Midbrain (tissue), 1 donor: ENCODE results near the gene PJA1.

Experiments
- DNase-seq: peaks from one replicate; lab custom pipeline; 2025; lab: John Stamatoyannopoulos, UW

The PJA1 gene

DNA sequence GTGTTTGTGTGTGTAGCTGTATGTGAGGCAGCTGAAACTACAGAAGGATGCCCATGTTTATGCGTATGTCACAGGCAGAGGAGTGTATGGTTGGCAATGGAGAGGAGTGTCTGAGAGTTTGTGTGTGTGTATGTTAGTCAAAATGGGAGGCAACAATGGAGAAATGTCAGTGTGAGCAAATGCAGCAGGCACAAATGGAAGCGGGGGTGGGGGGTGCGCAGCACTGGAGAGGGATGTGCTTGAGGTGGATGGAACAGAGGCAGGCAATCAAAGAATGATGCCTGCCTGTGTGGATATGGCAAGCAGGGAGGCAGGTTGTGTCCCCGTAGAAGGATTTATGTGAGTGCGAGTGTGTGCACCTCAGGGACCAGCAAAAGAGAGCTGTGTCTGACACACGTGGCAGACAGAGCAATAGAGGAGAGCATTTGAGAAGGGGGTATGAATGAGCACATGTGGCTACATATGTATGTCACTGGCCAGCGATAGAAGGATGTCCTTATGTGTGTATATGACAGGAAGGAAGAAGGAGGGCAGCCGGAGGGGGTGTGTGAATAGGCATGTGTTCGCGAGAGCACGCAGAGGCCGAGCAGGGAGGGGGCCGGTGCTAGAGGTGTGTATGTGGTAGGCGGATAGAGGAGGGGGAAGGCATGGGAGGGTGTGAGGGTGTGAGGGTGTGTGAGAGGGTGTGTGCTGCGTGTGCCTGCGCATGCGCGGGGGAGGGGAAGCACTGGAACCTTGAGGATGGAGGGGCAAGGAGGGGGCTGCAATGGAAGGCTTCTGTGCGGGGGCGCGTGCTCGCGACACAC is 1.1 kb downstream of the PJA1 start:
- DNase-seq, result peak; percentile 15

DNA sequence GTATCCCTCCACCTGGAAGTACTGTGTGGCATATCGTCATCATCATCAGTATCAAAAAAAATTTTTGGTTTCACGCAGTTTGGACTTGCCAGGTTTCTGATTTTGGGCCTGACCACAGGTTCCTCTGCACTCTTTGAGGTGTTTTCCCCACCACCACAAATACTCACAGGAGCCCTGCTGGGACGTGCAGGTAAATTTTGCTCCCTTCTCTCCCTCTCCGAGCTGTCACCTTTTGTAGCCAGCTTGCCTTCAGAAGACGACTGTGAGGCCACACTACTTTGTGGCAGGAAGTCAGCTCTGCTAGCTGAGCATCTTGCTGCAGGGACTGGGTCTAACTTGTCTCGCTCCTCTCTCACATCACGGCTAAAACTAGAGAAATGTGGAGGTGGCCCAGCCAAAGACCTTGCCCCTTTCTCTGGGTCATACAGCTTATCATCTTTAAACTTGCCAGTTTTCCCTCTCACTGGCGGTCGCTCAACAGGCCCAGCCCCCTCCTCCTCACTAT is 2.8 kb downstream of the PJA1 start:
- DNase-seq, result no peak

DNA sequence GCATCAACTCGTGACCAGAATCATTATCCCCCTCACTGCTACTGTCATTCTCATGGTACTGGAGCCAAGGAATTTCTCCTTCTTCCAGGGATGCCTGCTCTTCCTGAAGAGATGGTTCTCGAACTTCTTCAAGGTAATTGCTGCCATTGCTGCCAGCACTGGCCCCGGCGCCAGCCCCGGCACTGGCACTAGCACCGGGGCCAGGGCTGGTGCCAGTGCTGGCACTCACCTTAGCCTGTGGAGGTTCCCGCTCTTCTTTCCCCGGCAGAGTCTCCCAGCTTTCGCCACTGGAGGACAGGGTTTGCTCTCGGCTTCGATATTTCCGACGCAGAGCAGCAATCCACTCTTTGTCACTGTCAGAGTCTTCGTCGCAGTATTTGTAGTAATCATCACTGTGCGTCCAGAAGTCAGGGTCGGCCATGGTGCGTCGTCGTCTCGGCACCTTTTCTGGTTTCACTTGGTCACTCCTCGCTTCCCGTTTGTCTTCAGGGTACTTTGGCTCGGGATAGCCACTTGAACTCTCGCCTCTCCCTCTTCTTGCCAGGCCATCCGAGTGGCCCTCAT is 3.4 kb downstream of the PJA1 start:
- DNase-seq, result no peak

DNA sequence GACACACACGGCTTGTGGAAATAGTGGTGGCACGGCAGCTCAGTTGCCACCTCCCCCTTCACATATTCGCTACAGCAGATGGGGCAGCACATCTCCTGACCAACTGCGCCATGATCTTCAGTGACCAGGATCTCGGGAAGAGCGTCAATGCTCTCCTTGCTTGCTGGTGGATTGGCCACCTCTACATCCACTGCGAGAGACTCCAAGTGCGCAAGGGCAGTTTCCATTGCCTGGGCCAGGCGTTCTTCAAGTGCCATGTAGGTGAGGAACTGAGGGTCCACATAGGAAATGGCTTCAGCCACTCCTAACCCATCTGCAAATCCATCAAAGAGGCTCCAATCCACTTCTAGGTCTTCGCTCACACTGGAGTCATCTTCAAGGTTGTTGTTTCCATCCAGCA is 3.9 kb downstream of the PJA1 start:
- no peak for DNase-seq

DNA sequence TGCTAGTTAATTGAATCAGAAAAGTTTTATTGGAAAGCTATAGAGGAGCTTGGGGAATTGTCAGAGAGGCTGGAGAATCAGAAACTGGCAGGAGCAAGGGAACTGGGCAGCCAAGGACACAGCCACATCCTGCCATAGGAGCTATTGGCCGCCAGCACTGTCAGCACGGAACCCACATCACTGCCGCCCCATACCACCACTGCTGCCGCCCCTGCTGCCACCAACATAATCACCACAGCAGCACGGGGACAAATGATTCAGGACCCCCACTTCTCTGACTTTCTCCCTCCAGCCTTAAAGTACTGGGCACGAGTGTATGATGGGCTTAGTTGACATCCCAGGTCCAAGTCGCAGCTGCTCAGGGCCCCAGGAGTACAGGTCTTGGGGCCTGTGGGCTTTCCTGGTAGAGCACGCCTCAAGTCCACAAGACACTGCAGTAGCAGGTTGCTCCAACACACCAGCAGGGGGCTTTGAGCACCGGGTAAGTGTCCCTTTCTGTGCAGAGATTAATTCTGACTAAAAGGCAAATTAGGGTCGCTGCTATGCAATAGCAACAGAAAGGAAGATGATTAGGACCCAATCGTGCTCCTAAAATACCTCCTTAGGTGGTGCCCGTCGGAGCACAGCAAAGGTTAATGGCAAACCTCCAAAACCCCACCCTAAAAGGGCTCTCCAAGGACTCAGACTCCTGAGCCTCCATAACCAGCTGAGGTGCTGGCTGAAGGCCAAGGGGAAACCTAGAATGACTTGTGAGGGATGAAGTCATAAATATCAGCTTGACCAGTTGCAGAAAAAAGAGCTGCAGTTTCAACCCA is 6.9 kb downstream of the PJA1 start:
- no peak for DNase-seq

DNA sequence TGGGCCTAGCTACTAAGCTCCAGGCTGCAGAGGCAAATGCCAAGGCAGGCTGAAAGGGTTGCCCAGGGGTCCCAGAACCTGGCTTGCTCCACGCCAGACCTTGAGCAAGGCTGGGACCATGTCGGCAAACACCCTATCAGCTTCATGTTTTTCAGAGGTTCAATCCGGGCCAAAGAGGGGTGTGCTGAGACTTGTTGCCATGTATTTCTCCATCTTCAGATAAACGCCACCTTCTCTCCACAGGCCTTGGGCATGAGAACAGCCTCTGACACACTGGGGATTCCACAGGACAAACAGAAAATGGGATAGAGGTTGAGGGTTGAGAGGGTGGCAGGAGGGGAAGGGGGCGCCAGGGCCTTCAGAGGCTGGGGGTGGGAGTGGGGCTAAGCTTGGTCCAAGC is 8.6 kb downstream of the PJA1 start:
- DNase-seq, result no peak

DNA sequence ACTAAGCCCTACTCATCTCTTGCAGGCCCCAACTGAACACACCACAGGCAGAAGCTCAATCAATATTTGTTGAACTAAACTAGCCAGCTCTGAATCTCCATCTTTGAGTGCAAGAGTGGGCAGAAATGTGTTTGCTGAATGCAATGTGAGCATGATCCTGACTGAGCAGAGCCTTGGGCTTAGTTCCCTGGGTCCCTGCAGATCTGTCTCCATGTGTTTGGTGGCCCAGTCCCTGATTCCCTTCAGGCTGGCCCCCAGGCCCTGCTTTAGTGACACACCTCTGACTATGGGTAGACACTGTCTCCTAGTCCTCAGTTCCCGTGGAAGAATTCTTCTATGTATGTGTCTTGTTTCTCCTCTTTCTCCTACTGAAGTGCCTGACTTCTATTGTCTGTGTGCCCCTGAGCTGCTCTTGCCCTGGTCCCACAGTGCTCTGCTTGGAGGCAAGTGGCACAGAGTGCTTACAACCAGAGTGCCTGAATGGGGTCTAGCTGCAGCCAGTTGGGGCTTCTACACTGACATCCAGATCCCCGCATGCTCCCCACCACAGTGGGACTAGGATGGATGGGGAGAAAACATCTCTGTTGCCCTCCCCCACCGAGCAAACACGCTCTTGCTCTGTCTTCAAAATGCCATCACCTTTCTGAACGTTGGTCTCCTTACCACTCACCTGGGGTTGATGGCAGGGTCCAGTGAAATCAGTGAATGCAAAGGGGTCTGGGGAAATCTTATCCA is 9.3 kb downstream of the PJA1 start:
- no peak for DNase-seq

DNA sequence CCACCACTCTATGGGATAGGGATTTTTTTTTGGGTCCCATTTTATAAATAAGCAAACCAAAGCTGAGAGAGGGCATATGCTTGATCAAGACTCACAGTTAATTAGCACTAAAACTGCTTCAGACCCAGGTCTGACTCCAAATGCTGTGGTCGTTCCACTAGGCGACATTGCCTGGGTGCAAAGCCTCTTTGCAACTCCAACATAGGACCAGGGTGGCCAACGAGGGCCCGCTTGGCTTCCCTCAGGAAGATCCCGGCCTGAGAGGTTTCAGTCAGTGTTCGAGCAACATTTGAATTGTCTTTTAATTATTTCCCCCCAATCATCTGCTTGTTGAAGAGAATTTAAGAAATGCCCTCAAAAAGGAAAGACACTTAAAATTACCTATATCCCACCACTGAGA is 11.2 kb downstream of the PJA1 start:
- no peak for DNase-seq

DNA sequence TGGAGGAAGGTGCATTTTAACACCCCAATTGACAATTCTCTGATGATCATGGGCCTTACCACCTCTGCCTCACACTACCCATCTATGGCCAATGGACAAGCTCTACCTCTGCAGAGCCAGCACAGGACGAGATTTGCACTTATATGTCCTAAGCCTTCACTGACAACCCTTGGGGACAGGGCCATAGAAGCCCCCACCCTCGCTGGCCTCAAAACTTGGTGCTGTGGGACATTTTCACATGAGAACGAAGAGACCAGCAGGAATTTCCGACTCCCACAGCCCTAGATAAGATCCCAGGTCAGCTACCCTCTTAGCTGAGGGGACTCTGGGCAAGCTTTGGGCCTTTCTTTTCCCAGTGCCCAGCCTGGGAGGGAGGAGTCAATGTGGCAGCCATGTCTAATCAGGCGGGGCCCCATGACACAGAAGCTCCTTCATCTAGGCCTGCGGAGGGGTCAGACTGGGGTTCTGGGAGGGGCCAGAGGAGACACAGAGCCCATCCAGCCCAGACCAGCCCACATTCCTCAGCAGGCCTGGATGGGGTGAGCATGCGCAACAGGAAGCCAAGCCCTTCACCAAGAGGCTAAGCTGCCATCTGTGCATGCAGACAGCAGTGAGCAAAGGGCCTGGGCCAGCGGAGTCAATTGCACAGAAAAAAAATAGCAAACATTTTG is 12.1 kb downstream of the PJA1 start:
- DNase-seq, result peak; percentile 76

DNA sequence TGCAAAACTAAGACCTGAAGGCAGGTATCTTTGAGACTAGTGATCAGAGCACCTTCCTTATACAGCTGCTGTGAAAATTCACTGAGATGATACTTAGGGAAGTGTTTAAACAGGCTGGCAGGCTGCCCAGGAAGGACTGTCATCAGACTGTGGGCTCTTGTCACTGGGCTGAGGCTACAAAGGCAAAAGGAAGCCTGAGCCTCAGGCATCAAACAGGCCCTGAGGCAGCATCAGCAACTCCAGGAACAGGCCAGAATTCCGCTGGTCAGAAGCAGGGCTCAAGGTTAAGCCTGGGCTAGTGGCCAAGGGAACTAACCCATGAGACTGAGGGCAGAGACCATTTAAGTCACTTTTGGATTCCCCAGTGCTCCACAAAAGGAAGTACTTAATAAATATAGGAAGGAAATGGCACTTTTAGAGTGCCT is 12.8 kb downstream of the PJA1 start:
- DNase-seq, result no peak

DNA sequence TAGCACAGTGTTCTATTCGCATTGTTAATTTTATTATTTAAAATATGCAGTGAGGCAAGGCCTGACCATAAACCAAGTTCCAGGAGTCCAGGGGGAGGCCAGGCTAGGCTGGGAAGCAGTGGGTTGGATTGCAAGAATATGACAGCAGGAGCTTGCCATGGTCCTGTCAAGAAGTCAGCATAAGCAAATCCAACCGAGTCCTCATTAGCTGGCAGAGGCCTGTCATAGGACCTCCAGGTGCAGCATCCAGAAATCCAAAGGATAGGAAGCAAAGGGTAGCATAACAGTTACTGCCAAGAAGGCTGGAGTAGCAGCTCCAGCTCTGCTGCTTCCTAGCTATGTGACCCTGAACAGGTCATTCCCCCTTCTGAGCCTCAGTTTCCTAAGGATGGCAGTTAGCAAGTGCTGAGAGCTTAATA is 13.4 kb downstream of the PJA1 start:
- DNase-seq, result no peak

DNA sequence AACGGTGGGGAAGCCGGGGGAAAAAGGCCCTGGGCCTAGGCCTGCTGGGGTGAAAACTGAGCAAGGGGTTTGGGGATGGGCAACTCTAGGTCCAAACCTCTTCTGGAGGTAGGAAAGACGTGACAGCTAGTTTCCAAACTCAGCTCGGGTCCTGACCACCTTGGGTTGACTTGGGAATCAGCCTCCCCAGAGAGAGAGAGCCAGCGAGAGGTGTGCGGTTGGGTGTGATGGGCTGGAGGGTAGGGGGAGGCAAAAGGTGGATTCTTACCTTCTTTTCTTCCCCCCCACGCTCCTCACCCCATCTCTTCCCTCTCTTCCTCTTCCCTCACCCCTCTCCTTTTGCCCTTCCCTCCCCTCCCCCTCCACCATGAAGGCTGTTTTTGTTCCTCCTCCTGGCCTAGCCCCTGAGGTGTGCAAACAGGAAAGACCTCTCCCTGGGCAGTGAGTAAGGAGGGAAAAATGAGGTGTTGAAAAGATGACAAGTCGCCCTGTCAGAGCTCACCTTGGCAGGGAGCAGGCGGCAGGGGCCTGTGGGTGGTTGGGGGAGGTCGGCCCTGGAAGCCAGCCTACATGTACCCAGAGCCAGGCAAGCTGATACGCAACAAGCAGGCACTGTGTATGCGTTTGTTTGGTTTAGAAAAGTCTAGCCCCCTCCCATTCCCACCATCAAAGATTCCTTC is 14.8 kb downstream of the PJA1 start:
- DNase-seq, result no peak

DNA sequence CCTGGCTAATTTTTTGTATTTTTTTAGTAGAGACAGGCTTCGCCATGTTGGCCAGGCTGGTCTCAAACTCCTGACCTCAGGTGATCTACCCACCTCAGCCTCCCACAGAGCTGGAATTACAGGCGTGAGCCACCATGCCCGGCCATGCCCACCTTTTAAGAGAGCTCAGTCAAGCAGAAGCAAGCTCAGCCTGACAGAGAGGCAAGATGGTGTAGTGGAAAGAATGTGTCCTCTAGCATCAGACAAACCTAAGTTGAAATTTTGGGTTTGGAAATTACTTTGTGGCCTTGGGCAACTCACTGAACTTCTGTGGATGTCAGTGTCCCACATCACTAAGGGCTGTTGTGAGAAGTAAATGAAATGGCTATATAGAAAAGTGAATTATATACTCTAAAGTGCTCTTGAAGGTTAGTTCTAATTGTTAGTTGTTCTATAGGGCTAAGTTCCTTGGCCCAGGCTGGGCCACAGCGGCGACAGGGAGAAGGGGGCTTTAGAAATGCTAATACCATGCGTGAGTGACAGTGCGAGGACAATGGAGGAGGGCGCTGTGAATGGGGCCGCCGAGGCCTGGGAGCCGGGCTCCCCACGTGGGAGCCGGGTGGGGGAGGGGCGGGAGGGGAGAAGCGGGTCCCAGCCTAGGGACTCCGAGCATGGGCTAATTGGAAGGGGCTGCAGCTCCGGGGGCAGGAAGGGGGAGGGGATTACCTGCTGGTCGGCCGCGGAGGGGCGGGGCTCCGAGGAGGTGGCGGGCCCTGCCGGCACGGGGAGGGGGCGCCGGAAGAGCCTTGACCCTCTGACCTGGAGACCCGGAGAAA is 15.6 kb downstream of the PJA1 start:
- DNase-seq, result no peak

DNA sequence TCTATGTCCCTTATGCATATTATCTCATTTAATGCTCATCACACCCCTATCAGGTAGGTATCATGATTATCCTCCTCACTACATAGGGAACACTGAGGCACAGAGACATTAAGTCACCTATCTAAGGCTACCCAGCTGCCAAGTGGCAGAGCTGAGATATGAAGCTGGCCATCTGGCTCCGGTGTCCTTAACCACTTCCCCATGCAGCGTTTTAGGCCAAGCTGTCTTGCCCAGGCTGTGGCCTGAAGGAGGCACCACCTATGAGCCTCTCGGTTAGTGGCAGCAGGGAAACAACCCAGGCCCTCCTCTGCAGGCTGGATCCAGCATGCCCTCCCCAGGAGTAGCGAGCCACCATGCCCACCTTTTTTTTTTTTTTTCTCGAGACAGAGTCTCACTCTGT is 16.3 kb downstream of the PJA1 start:
- DNase-seq, result no peak

DNA sequence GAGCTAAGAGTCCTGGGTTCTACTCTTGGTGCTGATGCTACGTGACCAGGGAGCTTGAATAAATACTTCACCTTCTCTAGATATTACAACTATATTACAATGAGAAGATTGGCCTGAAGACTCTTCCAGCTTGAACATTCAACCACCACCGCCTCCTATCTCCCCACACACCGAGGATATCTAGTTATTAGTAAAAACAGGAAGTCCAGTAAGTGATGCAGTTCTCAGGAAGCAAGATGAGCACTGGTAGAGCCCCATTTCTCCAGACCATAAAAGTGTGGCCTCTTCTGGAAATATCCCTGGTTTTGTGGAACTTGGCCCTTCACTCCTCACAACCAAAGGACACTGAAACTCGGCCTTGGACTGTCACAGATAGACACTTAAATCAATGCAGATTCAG is 18.5 kb downstream of the PJA1 start:
- no peak for DNase-seq

DNA sequence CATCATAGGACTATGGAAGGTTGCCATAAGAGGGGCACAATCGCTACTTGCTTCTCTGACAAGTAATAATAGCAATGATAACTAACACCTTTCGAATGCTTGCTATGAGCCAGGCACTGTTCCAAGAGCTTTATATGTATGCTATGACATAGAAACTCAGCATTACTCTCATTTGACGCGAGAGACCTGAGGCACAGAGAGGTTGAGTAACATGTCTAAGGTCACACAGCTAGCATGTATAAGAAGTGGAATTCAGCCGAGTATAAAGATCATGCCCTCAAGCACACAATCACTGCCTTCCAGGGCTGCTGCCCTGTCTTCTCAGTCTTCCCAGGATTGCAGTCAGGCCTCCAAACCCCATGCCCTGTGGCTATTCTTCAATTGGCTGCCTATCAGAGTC is 19.5 kb downstream of the PJA1 start:
- no peak for DNase-seq

DNA sequence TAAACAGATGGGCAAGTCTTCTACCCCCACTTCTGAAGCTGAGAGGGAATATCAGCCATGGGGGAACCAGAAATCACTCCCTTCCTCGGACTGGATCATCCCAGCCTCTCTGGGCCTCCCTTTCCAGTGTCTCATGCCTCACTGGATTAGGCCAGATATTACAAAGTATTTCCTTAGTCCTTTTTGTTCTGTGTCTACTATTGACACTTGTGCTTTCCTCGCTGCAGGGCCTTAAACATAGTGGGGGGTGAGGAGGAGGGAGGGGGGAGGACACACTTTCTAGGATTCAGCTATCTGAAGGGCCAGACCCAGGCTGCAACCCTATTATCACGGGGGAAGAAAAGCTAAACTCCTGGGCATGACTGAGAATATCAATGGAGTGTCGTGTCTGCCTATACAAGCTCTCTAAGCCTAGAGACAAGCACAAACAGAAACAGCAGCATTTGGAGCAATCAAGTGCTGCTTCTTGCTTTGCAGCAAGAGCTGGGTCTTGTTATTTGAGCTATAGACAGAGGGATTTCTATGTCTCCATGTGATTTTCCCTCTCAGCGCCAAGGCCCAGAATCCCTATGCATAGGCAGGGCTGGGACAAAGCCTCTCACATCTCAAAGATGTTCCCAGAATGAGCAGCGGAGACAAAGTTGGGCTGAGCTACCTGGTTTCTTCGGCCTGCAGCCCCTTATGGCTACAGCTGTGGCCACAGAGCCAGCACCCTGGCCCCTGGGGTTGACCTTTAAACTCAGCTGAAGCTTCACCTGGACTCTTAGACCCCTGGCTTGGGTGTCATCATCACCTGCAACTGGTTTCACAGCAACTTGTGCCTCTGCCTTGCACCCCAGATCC is 20.2 kb downstream of the PJA1 start:
- DNase-seq, result no peak

DNA sequence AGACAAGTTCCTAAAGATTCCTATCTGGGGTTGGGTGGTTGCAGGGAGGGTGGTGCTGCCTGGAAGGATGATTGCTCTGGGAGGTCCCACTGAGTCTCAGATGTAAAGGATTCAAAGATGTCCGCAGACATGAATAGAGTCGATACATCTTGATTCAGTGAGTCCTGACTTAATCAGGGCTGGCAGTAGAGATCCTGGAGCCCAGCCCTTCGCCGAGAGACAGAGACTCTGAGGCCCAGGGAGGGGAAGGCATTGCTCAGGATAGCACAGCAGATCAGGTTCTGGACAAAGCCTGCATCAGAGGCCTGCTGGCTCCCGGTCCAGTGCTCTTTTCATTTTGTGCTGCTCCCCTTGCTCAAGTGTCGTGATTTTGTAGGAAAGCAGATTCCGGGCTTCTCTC is 21.7 kb downstream of the PJA1 start:
- no peak for DNase-seq

DNA sequence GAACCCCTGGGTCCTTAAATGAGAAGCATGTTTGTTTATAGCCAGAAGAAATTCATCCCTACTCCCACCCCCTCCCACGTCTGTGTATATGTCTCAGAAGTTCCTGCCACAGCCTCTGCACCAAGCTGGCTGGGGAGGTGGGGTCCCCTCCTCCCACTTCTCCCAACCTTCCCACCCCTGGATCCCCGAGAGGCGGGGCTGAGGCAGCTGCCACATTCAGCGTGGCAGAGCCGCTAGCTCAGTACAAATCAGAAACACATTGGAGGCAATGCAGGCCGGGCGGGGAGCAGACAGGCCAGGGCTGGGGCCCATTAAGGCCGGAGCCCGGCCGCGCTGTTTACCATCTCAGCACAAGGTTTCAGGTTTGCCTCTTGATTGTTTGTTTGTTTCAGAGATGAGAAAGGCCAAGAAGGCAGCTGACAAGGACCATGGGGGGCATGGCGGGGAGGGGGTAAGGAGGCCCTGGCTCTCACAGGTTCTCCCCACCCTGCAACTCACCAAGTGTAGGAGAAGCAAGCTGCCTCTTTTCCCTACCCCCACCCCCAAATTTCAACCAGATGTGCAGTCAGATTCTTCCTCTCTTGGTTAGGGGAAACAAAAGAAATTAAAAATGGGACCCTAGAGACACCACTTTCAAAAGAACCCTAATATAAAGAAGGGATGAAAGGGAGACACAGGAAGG is 22.3 kb downstream of the PJA1 start:
- no peak for DNase-seq
